NCI-H2029 (cell line): ENCODE results near the gene PRR22.

Experiments
- DNase-seq: peaks from one replicate; lab custom pipeline; 2025; lab: John Stamatoyannopoulos, UW

Gene PRR22

DNA sequence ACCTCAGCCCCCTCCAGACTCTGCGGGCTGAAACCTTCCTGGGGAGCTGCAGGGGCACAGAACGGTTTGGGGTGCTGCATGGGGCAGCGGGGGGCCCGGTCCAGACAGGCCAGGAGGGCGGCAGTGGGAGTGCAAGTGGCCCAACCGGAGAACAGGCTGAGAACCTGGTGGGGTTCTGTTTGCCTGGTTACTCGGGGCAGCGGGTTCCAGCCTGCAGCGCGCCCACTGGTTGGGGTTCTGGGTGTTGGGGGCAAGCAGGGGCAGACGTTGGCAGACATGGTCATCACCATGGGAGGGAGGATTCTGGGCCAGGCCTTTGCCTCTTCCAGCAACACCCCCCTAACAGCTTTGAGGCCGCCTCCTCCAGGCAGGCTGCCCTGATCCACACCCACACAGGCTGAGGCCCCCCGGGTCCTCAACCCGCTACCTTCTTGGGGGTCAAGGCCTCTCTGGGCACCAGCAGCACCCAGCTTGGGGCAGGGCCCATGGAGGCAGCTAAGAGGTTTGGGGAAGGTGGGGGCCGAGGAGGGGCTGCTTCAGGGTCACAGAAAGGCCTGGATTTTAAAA is at the start of gene PRR22:
Gene PRR22 (minus strand): TSS at position 166 of the 567 bp plus-strand sequence. CDS start 86 bp downstream, at position 80.
- no peak for DNase-seq

GRCh38 chr19:5832527-5833216 is 48.1 kb upstream of the PRR22 start:
- no peak for DNase-seq

GRCh38 chr19:5832061-5832460 is 47.5 kb upstream of the PRR22 start:
- DNase-seq = no peak

DNA sequence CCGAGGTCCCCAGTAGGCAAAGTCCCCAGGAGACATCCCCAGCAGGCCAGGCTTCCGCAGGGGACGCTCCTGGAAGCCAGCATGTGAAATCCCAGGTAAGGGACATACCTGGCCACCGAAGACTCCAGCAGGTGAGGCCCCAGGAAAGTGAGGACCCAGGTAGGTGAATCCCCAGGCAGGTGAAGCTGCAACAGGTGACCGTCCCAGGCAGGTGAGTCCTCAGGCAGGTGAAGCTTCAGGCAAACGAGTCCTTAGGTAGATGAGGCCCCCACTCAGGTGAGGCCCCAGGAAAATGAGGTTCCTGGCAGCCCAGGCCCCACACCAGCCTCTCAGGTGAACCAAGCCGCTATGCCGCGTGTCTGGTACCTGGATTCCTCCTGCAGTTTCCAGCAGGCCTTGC is 46.6 kb upstream of the PRR22 start:
- DNase-seq = no peak

DNA sequence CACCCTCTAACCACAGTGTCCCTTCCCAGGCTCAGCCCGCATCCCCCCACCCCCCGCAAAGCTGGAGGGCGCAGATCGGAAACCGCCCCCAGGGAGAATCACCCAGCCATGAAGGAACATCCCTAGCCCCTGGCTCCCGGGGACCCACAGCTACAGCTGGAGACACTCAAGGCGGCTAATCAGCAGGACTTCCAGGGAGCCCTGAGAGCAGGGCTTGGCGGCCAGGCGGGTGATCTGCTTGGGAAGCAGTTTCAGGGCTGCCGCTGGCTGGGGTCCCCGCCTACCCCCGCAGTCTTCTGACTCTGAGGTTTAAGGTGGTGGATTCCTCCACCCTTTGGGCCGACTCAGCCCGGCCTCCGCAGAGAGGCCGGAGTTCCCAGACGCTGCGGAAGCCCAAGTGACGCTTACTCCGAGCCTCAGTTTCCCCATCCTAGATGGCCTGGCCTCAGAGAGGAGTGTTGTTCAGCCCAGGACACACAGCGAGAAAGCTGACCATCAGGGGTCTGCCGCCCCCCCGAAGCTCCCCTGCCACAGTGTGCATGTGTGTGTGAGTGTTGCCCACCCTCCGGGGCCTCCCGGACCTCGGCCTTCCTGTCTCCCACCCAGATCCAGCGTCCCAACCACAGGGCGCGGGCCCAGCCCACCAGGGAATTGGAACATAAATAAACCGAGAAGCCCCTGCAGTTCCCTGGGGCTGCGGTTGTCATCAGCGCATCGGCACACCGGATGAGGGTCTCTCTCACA is 45.2 kb upstream of the PRR22 start:
- no peak for DNase-seq

GRCh38 chr19:5828661-5829566 is 44.4 kb upstream of the PRR22 start:
- peak; percentile 67 for DNase-seq

DNA sequence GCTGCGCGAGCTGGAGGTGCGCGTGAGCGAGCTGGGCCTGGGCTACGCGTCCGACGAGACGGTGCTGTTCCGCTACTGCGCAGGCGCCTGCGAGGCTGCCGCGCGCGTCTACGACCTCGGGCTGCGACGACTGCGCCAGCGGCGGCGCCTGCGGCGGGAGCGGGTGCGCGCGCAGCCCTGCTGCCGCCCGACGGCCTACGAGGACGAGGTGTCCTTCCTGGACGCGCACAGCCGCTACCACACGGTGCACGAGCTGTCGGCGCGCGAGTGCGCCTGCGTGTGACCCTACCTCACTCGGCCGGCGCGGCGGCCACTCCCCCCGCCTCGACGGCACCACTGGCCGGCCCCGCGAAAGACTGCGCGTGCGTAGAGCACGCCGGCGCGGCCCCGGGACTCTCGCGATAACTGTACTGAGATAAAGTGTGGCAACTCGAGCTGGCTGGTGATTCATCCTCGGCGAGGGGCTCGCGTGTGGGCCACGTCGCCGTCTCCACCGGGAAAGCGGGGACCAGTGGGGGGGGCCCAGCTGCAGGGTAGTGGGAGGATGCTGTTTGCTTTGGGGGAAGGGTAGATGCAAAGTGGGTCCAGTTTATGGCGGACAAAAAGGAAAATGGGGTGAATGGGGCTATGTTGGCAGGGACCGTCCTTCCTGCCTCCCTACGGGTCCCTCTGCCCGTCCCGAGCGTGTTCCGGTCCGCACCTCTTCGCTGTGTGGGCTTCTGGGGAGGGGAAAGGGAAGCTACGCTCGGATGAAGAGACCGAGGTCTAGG is 43.5 kb upstream of the PRR22 start:
- DNase-seq = peak; percentile 95

DNA sequence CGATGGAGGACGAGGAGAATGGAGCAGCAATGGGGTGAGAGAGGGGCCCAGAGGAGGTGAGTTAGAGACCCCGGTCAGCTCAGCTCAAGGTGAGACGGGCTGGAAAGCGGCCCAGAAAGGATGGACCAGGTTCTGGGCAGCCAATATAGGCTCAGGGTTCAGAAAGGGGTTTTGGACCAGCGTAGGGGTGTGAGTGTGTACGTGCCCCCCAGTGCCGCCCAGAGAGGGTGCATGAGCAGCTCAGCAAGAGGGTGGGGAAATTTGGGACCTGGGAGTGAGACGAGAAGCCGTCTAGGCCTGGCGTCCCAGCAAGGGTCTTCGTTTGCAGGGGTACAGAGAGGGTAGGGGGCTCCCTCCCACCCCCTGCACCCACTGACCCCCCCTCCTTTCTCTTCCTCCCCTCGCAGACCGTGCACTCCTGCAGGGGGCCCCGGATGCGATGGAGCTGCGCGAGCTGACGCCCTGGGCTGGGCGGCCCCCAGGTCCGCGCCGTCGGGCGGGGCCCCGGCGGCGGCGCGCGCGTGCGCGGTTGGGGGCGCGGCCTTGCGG is 42.9 kb upstream of the PRR22 start:
- no peak for DNase-seq

- peak; percentile 91 for DNase-seq
Observed at GRCh38 chr19:5826531-5827341, 42.2 kb upstream of the PRR22 start.

DNA sequence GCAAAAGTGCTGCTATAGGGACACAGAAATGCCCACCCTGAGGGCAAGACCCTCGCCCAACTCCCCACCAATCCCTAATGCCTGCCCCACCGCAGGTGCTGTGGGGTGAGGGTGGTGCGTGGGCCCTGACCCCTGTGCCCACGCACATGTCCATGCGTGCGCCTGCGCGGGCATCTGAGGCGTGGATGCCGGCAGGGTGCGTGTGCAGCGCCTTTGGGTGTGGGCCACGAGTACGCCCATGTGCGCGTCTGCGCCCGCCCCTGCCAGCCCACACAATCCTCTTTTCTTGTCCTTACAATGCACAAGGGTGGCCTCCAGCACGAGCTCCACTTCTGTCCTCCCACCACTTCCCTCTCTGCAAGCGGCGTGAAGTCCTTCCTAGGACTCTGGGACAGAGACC is 40.6 kb upstream of the PRR22 start:
- DNase-seq = no peak

DNA sequence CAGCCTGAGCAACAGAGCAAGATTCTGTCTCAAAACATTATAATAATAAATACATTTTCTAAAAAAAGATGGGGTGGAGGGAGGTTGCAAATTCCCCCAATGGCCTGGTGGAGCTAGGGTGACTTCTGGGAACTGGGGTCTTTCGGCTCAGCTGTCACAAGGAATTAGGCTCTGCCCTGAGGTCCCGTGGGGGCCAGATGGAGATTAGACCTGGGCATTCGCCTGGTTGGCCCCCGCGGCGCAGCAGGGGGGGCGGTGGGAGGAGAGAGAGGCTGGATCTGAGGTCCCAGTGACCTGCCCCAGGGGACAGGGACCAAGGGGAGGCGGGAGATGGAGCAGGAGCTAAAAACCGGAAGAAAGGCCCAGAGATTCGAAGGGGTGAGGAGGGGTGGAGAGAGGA is 40.2 kb upstream of the PRR22 start:
- no peak for DNase-seq

- DNase-seq = no peak
Observed at GRCh38 chr19:5823579-5824281, 39.2 kb upstream of the PRR22 start.

GRCh38 chr19:5822181-5822844 is 37.8 kb upstream of the PRR22 start:
- DNase-seq = no peak

DNA sequence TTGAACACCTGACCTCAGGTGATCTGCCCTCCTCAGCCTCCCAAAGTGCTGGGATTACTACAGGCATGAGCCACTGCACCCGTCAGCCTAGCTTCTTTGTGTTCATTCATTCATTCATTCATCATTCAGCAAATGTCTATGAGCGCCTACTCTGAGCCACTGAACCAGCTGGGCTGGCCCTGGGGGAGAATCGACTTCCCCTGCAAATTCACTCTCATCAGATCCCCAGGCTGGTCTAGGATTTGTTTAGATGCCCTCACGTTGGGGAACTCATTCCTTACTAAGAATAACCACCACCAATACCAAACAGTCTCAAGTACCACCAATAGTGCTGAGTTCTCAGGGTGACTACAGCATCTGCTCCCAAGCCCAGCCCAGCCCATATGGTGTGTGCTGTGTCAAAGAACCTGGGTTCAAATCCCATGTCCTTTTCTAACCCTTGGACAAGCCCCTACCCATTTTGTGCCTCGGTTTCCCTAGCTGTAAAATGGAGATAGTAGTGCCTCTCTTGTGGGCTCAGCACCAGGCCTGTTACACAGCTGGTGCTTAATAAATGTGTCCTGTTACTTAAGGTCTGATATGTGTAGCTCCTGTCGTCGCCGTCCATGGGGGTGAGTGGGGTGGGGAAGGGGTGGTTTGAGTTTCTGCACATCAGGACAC is 37.1 kb upstream of the PRR22 start:
- no peak for DNase-seq

DNA sequence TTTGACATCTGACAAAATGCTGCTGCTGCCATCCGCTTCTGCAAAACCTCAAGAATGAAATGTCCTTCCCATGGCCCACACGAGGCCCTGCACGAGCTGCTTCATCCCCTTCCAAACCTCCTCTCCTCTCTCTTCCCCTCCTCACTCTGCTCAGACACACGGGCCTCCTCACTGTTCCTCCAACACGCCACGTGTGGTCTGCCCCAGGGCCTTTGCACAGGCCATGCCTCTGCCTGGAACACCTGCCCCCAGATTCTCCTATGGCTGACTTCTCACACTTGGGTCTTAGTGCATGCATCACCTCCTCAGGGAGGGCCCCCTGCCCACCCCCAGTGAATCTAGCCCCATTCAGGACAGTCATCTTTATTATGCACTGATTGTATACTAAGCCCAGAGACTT is 36.2 kb upstream of the PRR22 start:
- DNase-seq = no peak

- no peak for DNase-seq
Observed at GRCh38 chr19:5818594-5818993, 34.0 kb upstream of the PRR22 start.

DNA sequence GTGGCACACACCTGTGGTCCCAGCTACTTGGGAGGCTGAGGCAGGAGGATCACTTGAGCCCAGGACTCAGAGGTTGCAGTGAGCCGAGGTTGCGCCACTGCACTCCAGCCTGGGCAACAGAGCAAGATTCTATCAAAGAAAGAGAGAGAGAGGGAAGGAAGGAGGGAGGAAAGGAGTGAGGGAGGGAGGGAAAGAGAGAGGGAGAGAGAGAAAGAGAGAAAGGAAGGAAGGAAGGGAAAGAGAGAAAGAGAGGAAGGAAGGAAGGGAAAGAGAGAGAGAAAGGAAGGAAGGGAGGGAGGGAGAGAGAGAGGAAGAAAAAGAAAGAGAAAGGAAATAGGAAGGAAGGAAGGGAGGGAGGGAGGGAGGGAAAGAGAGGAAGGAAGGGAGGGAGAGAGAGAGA is 32.7 kb upstream of the PRR22 start:
- no peak for DNase-seq

DNA sequence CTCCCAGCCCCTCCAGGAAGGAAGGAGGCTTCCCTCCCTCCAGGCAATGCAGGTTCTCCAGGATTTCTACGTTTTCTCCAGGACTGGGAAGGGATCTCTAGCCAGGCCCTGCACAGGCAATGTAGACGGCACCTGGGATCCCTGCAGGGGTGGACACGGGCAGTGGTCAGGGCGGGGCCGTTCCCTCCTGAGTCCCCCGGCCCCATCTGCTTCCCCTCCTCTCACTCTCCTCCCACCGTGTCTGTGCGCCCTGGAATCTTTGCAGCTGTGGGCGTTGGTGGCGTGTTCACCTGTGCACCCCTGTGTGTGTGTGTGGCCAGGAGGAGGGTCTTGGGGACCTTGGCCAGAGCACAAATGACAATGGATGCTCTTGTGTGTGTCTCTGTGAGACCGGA is 30.3 kb upstream of the PRR22 start:
- no peak for DNase-seq
